ENCODE measurements around the gene EDIL3.

- TF ChIP-seq CTCF (IDR thresholded peaks at IDR 0.05) (no peak), POLR2A (IDR thresholded peaks at IDR 0.05) (no peak), EP300 (IDR thresholded peaks at IDR 0.05) (no peak), POLR2AphosphoS5 (IDR thresholded peaks at IDR 0.05) (no peak)
Observed at GRCh38 chr5:84086511-84086910, 298.2 kb downstream of the EDIL3 start.

Measured in sigmoid colon (tissue), 4 donors.